WTC11 (cell line): ENCODE data around the gene TBRG4. TPM values are rescaled to one million over a fixed set of nuclear protein-coding genes. Genes with fewer than 3 reads are reported as not detected.

Experiments
- ATAC-seq: fragments of 200-7000 bp; cut with Tn5 transposase; 2 replicates; pipeline ENCODE4 v1.10.0; 2021; ENCODE audit warnings: mild to moderate bottlenecking, moderate library complexity
- CTCF ChIA-PET: fragments of 300-600 bp; sonication (Branson Sonifier 250); formaldehyde crosslinking; loops from one replicate; lab custom pipeline; 2021; ENCODE audit warnings: antibody characterized with exemption; lab: Charles Lee
- POLR2A ChIA-PET: fragments of 350-600 bp; sonication (Branson Sonifier 250); formaldehyde crosslinking; loops from one replicate; lab custom pipeline; 2021; ENCODE audit warnings: antibody characterized with exemption; lab: Charles Lee
- DNase-seq: peaks from one replicate; pipeline ENCODE4 v3.0.0; 2021; ENCODE audit warnings: low spot score
- H3K27ac Mint-ChIP-seq: 2 replicates; pipeline ENCODE4 v1.8.0; 2021; ENCODE audit warnings: mixed read lengths
- H3K27me3 Mint-ChIP-seq: 2 replicates; pipeline ENCODE4 v1.8.0; 2021; ENCODE audit warnings: low read depth, mild to moderate bottlenecking, moderate library complexity, mixed read lengths
- H3K36me3 Mint-ChIP-seq: 2 replicates; pipeline ENCODE4 v1.8.0; 2021; ENCODE audit warnings: mixed read lengths
- H3K4me1 Mint-ChIP-seq: 2 replicates; pipeline ENCODE4 v1.8.0; 2022; ENCODE audit warnings: mixed read lengths
- H3K4me3 Mint-ChIP-seq: 2 replicates; pipeline ENCODE4 v1.8.0; 2021; ENCODE audit warnings: mild to moderate bottlenecking, moderate library complexity, mixed read lengths
- H3K9me3 Mint-ChIP-seq: 2 replicates; pipeline ENCODE4 v1.8.0; 2021; ENCODE audit warnings: mixed read lengths
- CBFB ChIP-seq: sonication (generic); formaldehyde crosslinking; IDR thresholded peaks from 2 replicates; pipeline ENCODE4 v1.8.1; 2022; ENCODE audit warnings: mild to moderate bottlenecking, low read depth, missing genetic modification reagents
- JUN ChIP-seq: sonication (generic); formaldehyde crosslinking; IDR thresholded peaks from 2 replicates; pipeline ENCODE4 v1.8.0; 2023; ENCODE audit warnings: mild to moderate bottlenecking, missing genetic modification reagents
- SMAD3 ChIP-seq: sonication (generic); formaldehyde crosslinking; IDR thresholded peaks from 2 replicates; pipeline ENCODE4 v1.8.0; 2022; ENCODE audit warnings: missing genetic modification reagents, mild to moderate bottlenecking, borderline replicate concordance
- SOX15 ChIP-seq: fragments of 250-450 bp; sonication (Bioruptor Pico); IDR thresholded peaks from 2 replicates; pipeline ENCODE4 v1.9.0; 2021; ENCODE audit warnings: mild to moderate bottlenecking
- ZNF416 ChIP-seq: fragments of 250-450 bp; sonication (Bioruptor Pico); IDR thresholded peaks from 2 replicates; pipeline ENCODE4 v1.9.0; 2021; ENCODE audit warnings: mild to moderate bottlenecking, inconsistent platforms
- ZNF671 ChIP-seq: fragments of 250-450 bp; sonication (Bioruptor Pico); IDR thresholded peaks from 2 replicates; pipeline ENCODE4 v1.8.0; 2021; ENCODE audit warnings: mild to moderate bottlenecking
- total RNA-seq: library from RNA; stranded (reverse); gene quantifications from 3 replicates; pipeline ENCODE4 v1.2.3, GENCODE V29; 2021
- TF ChIP-seq, protein P1 (sequence below): sonication (generic); formaldehyde crosslinking; IDR thresholded peaks from 2 replicates; pipeline ENCODE4 v1.8.0; 2022; ENCODE audit warnings: mild to moderate bottlenecking, missing genetic modification reagents
- TF ChIP-seq, protein P2 (sequence below): sonication (generic); formaldehyde crosslinking; IDR thresholded peaks from 2 replicates; pipeline ENCODE4 v1.8.1; 2023; ENCODE audit warnings: mild to moderate bottlenecking, moderate library complexity, missing genetic modification reagents
- TF ChIP-seq, protein P3 (sequence below): sonication (generic); formaldehyde crosslinking; IDR thresholded peaks from 2 replicates; pipeline ENCODE4 v1.8.1; 2023; ENCODE audit warnings: mild to moderate bottlenecking, missing genetic modification reagents
- TF ChIP-seq, protein P4 (sequence below): sonication (generic); formaldehyde crosslinking; IDR thresholded peaks from 2 replicates; pipeline ENCODE4 v1.8.0; 2022; ENCODE audit warnings: missing genetic modification reagents
- TF ChIP-seq, protein P5 (sequence below): sonication (generic); formaldehyde crosslinking; IDR thresholded peaks from 2 replicates; pipeline ENCODE4 v1.8.1; 2023; ENCODE audit warnings: mild to moderate bottlenecking, missing genetic modification reagents, moderate library complexity
- TF ChIP-seq, protein P6 (sequence below): fragments of 250-450 bp; sonication (Bioruptor Pico); IDR thresholded peaks from 2 replicates; pipeline ENCODE4 v1.9.0; 2021; ENCODE audit warnings: mild to moderate bottlenecking

The TBRG4 gene
- total RNA-seq, 1 experiment from 2014 or later: 167 TPM

DNA sequence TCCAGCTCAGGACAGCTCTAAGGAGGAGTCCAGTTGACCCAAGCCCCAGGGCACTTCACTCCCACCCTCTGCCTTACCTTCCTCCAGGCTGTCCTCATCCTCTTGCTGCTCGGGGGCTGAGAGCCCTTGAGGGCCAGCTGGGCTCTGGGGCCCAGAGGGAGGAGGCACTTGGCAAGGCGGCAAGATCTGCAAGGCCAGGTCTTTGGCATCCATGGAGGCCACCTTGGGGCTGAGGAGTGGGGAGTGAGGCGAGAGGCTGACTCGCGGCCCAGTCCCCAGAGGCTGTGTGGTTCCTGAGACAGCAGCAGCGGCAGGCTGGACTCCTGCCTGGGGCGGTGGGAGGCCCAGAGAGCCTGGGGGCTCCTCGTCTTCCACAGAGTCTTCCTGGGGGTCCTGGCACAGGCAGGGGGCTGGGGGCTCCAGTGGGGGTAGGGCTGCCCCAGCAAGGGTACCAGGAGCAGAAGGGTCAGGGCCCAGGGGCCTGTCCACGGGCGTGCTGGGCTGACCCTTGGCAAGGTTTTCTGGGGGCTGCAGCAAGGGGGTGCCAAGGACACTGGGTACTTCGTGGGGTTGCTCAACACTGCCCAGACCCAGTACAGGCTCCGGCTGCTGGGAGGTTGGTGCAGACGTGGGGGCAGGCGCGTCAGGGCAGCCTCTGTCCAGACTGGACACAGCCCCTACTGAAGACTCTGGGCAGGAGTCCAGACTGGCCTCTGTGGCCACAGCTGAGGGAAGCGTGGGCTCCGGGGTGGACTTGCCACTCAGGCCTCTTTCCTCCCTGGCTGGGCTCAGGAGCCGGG lies 29.3 kb downstream of the TBRG4 start (continued):
- TF ChIP-seq, protein P1, sequence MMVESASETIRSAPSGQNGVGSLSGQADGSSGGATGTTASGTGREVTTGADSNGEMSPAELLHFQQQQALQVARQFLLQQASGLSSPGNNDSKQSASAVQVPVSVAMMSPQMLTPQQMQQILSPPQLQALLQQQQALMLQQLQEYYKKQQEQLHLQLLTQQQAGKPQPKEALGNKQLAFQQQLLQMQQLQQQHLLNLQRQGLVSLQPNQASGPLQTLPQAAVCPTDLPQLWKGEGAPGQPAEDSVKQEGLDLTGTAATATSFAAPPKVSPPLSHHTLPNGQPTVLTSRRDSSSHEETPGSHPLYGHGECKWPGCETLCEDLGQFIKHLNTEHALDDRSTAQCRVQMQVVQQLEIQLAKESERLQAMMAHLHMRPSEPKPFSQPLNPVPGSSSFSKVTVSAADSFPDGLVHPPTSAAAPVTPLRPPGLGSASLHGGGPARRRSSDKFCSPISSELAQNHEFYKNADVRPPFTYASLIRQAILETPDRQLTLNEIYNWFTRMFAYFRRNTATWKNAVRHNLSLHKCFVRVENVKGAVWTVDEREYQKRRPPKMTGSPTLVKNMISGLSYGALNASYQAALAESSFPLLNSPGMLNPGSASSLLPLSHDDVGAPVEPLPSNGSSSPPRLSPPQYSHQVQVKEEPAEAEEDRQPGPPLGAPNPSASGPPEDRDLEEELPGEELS (CRISPR knock-in tag): no peak

DNA sequence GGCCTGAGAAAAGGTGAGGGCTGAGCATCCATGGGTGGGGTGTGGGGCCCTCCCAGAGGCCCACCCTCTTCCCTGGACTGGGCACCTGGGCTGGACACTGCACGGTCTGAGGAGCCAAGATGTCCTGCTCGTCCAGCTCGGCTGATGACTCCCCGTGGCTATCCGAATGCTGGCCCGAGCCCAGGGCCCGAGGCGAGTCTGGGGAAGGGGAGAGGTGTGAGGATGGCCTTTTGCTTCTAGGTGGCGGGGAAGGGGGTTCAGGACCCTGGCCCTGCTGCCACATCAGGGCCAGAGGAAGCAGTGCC lies 29.9 kb downstream of the TBRG4 start:
- Mint-ChIP-seq H3K27me3 (no peaks in the 10 kb centered on the region; the same call in 1 of the 2 replicates), H3K36me3 (no peaks in the 10 kb centered on the region), H3K4me1 (no peaks in the 10 kb centered on the region), H3K27ac (no peak overlapping the region), H3K9me3 (0 out of 2 replicates have a peak, but pooled peaks cover 5% of the 10 kb centered on the region), H3K4me3 (no peak overlapping the region)
- DNase-seq (peak; percentile 4), ATAC-seq (no peak)
- ChIA-PET CTCF (interaction anchor here (1.2 kb wide), 1 partner anchor 108 kb away, joined by 3 read pairs; no protein-coding TSS in a partner anchor), POLR2A (no interaction called here)
- TF ChIP-seq, protein P2, sequence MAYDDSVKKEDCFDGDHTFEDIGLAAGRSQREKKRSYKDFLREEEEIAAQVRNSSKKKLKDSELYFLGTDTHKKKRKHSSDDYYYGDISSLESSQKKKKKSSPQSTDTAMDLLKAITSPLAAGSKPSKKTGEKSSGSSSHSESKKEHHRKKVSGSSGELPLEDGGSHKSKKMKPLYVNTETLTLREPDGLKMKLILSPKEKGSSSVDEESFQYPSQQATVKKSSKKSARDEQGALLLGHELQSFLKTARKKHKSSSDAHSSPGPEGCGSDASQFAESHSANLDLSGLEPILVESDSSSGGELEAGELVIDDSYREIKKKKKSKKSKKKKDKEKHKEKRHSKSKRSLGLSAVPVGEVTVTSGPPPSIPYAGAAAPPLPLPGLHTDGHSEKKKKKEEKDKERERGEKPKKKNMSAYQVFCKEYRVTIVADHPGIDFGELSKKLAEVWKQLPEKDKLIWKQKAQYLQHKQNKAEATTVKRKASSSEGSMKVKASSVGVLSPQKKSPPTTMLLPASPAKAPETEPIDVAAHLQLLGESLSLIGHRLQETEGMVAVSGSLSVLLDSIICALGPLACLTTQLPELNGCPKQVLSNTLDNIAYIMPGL: no peak
- TF ChIP-seq ZNF671 (CRISPR knock-in tag) (no peak), ZNF416 (CRISPR knock-in tag) (no peak)
- TF ChIP-seq, protein P3, sequence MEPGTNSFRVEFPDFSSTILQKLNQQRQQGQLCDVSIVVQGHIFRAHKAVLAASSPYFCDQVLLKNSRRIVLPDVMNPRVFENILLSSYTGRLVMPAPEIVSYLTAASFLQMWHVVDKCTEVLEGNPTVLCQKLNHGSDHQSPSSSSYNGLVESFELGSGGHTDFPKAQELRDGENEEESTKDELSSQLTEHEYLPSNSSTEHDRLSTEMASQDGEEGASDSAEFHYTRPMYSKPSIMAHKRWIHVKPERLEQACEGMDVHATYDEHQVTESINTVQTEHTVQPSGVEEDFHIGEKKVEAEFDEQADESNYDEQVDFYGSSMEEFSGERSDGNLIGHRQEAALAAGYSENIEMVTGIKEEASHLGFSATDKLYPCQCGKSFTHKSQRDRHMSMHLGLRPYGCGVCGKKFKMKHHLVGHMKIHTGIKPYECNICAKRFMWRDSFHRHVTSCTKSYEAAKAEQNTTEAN (CRISPR knock-in tag): no peak
- TF ChIP-seq, protein P4, sequence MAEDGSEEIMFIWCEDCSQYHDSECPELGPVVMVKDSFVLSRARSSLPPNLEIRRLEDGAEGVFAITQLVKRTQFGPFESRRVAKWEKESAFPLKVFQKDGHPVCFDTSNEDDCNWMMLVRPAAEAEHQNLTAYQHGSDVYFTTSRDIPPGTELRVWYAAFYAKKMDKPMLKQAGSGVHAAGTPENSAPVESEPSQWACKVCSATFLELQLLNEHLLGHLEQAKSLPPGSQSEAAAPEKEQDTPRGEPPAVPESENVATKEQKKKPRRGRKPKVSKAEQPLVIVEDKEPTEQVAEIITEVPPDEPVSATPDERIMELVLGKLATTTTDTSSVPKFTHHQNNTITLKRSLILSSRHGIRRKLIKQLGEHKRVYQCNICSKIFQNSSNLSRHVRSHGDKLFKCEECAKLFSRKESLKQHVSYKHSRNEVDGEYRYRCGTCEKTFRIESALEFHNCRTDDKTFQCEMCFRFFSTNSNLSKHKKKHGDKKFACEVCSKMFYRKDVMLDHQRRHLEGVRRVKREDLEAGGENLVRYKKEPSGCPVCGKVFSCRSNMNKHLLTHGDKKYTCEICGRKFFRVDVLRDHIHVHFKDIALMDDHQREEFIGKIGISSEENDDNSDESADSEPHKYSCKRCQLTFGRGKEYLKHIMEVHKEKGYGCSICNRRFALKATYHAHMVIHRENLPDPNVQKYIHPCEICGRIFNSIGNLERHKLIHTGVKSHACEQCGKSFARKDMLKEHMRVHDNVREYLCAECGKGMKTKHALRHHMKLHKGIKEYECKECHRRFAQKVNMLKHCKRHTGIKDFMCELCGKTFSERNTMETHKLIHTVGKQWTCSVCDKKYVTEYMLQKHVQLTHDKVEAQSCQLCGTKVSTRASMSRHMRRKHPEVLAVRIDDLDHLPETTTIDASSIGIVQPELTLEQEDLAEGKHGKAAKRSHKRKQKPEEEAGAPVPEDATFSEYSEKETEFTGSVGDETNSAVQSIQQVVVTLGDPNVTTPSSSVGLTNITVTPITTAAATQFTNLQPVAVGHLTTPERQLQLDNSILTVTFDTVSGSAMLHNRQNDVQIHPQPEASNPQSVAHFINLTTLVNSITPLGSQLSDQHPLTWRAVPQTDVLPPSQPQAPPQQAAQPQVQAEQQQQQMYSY: no peak

DNA sequence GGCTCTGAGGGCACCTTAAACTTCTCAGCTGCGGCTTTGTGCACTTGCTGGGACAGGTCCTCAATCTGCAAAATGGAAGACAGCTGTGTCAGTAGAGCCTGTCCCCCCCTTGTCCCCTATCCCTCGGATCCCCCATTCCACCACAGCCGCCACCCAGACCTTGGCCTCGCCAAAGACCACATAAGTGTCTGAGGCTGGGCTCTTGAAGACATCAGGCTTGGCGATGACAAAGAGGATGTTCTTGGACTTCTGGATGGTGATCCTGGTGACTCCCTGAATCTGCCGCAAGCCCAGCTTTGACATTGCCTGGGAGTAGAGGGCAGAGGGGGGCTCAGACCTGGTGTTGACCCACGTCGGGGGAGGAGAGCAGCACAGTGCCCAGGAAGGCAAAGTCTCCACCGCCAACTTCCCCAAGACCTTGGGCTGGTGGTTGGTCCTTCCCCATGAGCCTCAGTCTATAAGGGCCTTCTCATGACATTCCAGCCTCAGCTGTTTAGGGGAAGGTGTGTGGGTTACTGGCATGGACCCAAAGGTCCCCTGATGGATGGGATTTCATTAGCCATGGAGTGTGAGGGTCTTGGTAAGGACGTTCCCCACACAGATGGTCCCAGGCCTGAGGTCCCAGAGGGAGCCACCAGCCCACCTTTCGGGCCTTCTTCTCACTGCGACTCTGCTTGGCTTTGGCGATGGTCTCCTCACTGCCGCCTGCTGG lies 30.4 kb downstream of the TBRG4 start:
- DNase-seq: peak; percentile 3
- Mint-ChIP-seq H3K27me3 (no peaks in the 10 kb centered on the region; the same call in 1 of the 2 replicates), H3K9me3 (0 out of 2 replicates have a peak, but pooled peaks cover 5% of the 10 kb centered on the region), H3K4me3 (no peak overlapping the region), H3K36me3 (no peaks in the 10 kb centered on the region; the same call in 1 of the 2 replicates), H3K27ac (no peak overlapping the region), H3K4me1 (no peaks in the 10 kb centered on the region)
- TF ChIP-seq JUN (CRISPR knock-in tag) (no peak), SMAD3 (CRISPR knock-in tag) (no peak), CBFB (CRISPR knock-in tag) (no peak), SOX15 (CRISPR knock-in tag) (no peak)
- TF ChIP-seq, protein P5, sequence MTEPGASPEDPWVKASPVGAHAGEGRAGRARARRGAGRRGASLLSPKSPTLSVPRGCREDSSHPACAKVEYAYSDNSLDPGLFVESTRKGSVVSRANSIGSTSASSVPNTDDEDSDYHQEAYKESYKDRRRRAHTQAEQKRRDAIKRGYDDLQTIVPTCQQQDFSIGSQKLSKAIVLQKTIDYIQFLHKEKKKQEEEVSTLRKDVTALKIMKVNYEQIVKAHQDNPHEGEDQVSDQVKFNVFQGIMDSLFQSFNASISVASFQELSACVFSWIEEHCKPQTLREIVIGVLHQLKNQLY (CRISPR knock-in tag): no peak
- TF ChIP-seq, protein P6, sequence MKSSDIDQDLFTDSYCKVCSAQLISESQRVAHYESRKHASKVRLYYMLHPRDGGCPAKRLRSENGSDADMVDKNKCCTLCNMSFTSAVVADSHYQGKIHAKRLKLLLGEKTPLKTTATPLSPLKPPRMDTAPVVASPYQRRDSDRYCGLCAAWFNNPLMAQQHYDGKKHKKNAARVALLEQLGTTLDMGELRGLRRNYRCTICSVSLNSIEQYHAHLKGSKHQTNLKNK (CRISPR knock-in tag): no peak
- TF ChIP-seq, protein P2: no peak
- ATAC-seq: no peak
- ChIA-PET CTCF (interaction anchor here (1.1 to 1.2 kb wide), 2 partner anchors 55 to 107 kb away, joined by 3 to 6 read pairs; no protein-coding TSS in a partner anchor), POLR2A (no interaction called here)
